BE2C (cell line): Measurements from ENCODE around the gene ATP13A1.
A peak's percentile ranks its signal among the peaks of the same experiment; 100 is the strongest.

Experiments used
- DNase-seq: peaks from one replicate; pipeline ENCODE4 v3.0.0-alpha.2; 2020
- H3K27me3 ChIP-seq: fragments of 250-450 bp; sonication (Bioruptor Pico); 2 replicates; pipeline ENCODE4 v1.5.1; 2020; ENCODE audit warnings: mild to moderate bottlenecking
- H3K36me3 ChIP-seq: fragments of 250-450 bp; sonication (Bioruptor Pico); 2 replicates; pipeline ENCODE4 v1.5.1; 2020; ENCODE audit warnings: mild to moderate bottlenecking
- H3K4me1 ChIP-seq: fragments of 250-450 bp; sonication (Bioruptor Pico); 2 replicates; pipeline ENCODE4 v1.5.1; 2020
- H3K4me3 ChIP-seq: 2 replicates; pipeline ENCODE4 v1.5.1; 2011; ENCODE audit warnings: low read depth, low read length
- H3K9me3 ChIP-seq: fragments of 250-450 bp; sonication (Bioruptor Pico); 2 replicates; pipeline ENCODE4 v1.5.1; 2020
- TF ChIP-seq, protein P1 (sequence below): IDR thresholded peaks from 2 replicates; pipeline ENCODE4 v1.5.1; 2012; ENCODE audit warnings: mild to moderate bottlenecking, low read depth, low read length

The ATP13A1 gene

DNA sequence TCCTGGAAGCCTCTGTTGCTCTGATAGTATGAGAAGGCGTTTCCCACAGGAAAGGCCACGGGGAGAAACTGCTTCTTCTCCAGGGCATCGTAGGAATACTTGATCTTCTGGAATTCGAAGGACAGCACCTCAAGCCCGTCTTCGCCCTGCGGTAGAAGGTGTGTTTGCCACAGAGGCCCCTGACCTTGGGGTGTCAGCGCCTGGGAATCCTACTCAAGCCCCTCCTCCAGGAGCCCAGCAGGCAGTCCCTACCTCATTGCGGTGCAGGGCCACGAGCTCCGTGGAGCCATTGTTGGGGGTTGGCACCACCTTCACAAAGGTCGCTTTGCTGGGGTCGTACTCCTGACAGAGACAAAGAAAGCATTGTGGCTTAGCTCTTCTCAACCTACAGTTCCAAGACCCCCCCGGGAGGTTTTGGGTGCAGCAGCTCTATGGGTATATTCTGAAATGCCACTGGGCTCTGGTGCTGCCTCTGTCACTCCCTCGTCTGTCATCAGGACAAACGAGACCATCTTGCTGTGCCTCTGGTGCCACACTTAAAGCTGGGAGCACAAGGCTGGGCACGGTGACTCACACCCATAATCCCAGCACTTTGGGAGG is 3.7 kb downstream of the ATP13A1 start:
- Histone ChIP-seq H3K27me3 (no peaks in the 10 kb centered on the region), H3K36me3 (peaks cover 58% of the 10 kb centered on the region), H3K9me3 (no peaks in the 10 kb centered on the region), H3K4me3 (no peak overlapping the region), H3K4me1 (no peaks in the 10 kb centered on the region; the same call in 1 of the 2 replicates)
- no peak for DNase-seq
- TF ChIP-seq, protein P1, sequence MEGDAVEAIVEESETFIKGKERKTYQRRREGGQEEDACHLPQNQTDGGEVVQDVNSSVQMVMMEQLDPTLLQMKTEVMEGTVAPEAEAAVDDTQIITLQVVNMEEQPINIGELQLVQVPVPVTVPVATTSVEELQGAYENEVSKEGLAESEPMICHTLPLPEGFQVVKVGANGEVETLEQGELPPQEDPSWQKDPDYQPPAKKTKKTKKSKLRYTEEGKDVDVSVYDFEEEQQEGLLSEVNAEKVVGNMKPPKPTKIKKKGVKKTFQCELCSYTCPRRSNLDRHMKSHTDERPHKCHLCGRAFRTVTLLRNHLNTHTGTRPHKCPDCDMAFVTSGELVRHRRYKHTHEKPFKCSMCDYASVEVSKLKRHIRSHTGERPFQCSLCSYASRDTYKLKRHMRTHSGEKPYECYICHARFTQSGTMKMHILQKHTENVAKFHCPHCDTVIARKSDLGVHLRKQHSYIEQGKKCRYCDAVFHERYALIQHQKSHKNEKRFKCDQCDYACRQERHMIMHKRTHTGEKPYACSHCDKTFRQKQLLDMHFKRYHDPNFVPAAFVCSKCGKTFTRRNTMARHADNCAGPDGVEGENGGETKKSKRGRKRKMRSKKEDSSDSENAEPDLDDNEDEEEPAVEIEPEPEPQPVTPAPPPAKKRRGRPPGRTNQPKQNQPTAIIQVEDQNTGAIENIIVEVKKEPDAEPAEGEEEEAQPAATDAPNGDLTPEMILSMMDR = no peak

DNA sequence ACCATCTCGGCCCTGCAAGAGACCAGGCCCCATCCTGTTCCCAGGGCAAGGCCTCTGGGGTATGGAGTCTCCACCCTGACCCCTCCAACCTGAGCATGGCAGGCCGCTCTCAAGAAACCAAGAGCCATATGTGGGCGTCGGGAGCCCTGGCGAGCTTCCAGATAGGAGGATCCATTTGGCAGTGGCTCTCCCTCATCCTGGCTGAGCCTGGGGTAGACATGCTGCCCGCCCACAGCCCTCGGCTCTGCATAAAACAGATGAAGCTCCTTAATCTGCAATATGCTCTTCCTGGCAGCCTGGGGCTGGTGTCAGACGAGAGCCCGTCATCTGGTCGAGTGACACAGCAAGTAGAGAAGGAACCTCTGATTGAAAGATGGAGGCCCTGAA is 6.1 kb downstream of the ATP13A1 start:
- no peaks in the 10 kb centered on the region; the same call in 1 of the 2 replicates for H3K4me1 ChIP-seq
- no peak overlapping the region for H3K4me3 ChIP-seq
- no peaks in the 10 kb centered on the region for H3K27me3 ChIP-seq
- TF ChIP-seq, protein P1 = no peak
- DNase-seq = peak; percentile 68
- no peaks in the 10 kb centered on the region for H3K9me3 ChIP-seq
- H3K36me3 ChIP-seq = peaks cover 78% of the 10 kb centered on the region

DNA sequence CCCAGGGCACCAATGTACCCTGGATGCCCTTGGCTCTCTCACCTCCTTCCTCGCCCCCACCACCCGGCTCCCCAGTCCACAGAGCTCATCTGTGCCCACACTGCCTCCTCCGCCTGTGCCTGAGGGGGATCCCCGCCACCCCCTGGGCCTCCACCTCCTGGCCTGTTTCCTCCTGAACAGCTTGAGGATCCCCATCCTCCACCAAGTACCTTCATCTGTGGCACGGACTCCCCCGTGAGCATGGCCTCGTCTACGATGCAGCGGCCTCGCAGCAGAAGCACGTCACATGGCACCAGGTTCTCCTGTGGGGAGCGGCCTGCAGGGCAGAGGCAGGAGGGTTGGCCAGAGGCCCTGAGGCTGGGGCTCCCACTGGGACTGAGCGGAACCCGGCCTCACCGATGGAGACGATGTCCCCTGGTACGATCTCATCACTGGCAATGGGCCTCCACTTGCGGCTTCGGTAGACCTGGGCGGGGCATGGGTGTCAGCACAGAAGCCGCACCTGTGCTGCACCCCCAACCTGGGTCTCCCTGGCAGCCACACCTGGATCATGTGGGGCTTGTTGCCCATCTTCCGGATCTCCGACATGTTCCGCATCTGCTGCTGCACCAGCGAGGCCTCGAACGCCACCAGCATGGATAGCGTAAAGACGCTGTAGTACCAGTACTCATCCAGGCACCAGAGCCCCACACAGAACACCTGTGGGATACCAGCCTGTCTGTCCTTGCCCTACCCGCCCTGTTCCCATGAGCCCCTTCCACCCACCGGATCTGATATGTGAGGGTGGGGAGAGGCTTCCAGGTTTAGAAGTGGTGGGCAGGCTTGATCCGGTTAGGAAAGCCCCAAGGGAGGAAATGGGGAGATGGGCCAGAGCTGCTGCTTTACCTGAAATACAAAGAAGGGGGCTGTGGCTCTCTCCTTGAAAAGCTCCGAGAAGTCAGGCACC is 6.8 kb downstream of the ATP13A1 start:
- TF ChIP-seq, protein P1 = no peak
- Histone ChIP-seq H3K27me3 (no peaks in the 10 kb centered on the region), H3K4me1 (no peaks in the 10 kb centered on the region; the same call in 1 of the 2 replicates), H3K36me3 (peaks cover 84% of the 10 kb centered on the region), H3K4me3 (no peak overlapping the region), H3K9me3 (no peaks in the 10 kb centered on the region)
- no peak for DNase-seq

DNA sequence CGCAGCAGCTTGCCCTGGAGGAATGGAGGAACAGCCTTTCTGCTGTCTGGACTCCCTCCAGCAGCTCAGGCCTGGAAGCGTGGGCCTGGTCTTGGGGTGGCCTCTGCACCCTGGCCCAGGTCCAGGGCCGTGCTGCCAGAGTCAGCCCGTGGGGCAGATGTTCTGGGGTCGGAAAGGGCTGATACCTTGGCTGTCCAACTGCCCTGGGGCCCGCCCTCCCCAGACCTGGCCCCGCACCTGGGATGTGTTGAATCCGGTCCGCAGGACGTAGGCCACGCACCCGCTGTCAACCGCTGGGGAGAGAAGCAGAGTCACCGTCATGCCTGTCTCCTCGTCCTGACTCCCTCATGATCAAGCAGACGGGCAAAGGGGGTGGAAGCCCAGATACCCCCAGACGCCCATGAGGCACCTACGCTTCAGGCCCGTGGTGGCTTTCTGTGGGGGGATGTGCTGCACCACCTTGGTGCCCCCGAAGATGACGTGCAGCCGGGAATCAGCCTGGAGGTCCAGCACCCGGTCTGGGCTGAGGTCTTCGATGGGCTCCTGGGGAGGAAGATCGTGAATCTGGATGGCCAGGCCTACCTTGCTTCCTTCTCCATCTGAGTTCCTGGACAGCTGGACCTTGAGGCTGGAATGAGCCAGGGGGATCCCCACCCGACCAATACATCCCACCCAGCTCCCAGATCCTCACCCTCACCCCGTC is 7.7 kb downstream of the ATP13A1 start:
- Histone ChIP-seq H3K4me1 (no peaks in the 10 kb centered on the region), H3K4me3 (no peak overlapping the region), H3K36me3 (peaks cover 88% of the 10 kb centered on the region), H3K27me3 (no peaks in the 10 kb centered on the region), H3K9me3 (no peaks in the 10 kb centered on the region)
- TF ChIP-seq, protein P1 = no peak
- no peak for DNase-seq

DNA sequence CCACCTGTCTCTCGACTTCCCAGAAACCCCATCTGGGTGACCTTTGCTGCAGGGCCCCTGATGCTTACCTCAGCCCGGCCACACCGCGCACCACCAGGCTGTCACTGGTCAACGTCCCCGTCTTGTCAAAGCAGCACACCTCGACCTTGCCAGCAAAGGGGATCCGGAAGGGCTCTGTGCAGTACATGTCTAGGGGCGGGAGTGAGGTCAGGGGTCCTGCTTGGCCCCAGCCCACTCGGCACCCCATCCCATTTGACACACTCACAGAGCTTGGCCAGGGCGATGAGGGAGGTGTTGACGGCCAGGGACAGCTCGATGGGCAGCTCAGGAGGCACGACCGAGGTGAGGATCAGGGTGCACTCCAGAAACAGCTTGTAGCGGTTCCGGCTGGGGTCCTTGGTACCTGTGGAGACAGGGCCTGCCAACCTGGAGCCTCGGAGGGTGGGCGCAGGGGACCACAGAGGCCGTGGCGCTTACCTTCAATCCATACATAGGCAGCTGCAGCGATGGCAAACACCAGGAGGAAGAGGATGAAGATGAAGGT is 8.4 kb downstream of the ATP13A1 start:
- H3K27me3 ChIP-seq = no peaks in the 10 kb centered on the region
- H3K36me3 ChIP-seq = peaks cover 94% of the 10 kb centered on the region
- H3K9me3 ChIP-seq = no peaks in the 10 kb centered on the region
- H3K4me3 ChIP-seq = no peak overlapping the region
- no peak for DNase-seq
- TF ChIP-seq, protein P1 = no peak
- no peaks in the 10 kb centered on the region for H3K4me1 ChIP-seq
